ENCODE measurements around the gene FCER2. TPM values are rescaled to one million over a fixed set of nuclear protein-coding genes. Genes with fewer than 3 reads are reported as not detected.

FCER2 gene
- total and polyA plus RNA-seq, 3 donors from 2014 or later, result 0.79 to 1.1 (median 0.87) TPM

DNA sequence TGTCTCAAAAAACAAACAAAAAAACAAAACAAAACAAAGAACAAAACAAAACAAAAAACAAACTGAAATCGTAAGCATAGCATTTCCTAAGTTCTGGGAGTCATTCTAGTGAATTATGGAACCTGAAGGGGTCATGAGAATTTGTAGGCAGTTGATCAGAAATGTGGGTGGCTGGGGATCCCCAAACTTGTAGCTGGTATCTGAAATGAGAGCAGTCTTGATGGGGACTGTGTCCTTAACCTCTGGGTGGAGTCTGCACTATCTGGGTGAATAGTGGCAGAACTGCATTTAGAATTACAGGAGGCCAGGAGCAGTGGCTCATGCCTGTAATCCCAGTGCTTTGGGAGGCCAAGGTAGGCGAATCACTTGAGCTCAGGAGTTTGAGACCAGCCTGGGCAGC lies 23.9 kb upstream of the FCER2 start:
- Histone ChIP-seq H3K27ac (no peak overlapping the region), H3K9me3 (no peaks in the 10 kb centered on the region), H3K27me3 (no peaks in the 10 kb centered on the region), H3K36me3 (ENCODE audit: low read depth, missing control alignments) (no peaks in the 10 kb centered on the region), H3K4me1 (peaks cover 3% of the 10 kb centered on the region), H3K4me3 (no peak overlapping the region)
- intact Hi-C loops (cut with DNase I; ENCODE audit: low total_unique reads), result no loop called here
- TF ChIP-seq POLR2A (IDR thresholded peaks at IDR 0.05), result no peak
- TF ChIP-seq, protein P1, sequence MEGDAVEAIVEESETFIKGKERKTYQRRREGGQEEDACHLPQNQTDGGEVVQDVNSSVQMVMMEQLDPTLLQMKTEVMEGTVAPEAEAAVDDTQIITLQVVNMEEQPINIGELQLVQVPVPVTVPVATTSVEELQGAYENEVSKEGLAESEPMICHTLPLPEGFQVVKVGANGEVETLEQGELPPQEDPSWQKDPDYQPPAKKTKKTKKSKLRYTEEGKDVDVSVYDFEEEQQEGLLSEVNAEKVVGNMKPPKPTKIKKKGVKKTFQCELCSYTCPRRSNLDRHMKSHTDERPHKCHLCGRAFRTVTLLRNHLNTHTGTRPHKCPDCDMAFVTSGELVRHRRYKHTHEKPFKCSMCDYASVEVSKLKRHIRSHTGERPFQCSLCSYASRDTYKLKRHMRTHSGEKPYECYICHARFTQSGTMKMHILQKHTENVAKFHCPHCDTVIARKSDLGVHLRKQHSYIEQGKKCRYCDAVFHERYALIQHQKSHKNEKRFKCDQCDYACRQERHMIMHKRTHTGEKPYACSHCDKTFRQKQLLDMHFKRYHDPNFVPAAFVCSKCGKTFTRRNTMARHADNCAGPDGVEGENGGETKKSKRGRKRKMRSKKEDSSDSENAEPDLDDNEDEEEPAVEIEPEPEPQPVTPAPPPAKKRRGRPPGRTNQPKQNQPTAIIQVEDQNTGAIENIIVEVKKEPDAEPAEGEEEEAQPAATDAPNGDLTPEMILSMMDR (IDR thresholded peaks at IDR 0.05), result no peak
- no peak for DNase-seq
- 69 to 74% methylated on average over 2 of the region's 2 CpGs for WGBS, 2 donors

DNA sequence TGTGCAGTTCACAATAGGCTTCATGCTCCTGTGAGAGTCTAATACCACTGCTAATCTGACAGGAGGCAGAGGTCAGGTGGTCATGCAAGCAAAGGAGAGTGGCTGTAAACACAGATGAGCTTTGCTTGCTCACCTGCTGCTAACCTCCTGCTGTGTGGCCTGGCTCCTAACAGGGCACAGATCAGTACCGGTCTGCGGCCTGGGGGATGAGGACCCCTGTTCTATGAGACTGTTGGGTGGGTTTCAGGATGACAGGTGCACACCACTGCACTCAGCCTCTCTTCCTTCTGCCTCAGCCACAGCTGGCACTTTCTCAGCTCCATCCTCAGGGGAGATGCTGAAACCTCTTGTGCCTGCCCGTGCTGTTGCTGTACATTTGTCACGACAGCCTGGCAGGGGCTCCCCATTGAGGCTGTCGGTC lies 20.3 kb upstream of the FCER2 start:
- Histone ChIP-seq H3K4me3 (no peak overlapping the region), H3K36me3 (ENCODE audit: low read depth, missing control alignments) (no peaks in the 10 kb centered on the region), H3K27me3 (no peaks in the 10 kb centered on the region), H3K27ac (no peak overlapping the region), H3K9me3 (no peaks in the 10 kb centered on the region), H3K4me1 (no peaks in the 10 kb centered on the region)
- TF ChIP-seq, protein P1 (IDR thresholded peaks at IDR 0.05), result no peak
- no peak for TF ChIP-seq POLR2A (IDR thresholded peaks at IDR 0.05)
- no peak for DNase-seq
- 77 to 83% methylated on average over 2 to 5 of the region's 5 CpGs for WGBS, 2 donors
- intact Hi-C loops (cut with DNase I; ENCODE audit: low total_unique reads), result no loop called here

DNA sequence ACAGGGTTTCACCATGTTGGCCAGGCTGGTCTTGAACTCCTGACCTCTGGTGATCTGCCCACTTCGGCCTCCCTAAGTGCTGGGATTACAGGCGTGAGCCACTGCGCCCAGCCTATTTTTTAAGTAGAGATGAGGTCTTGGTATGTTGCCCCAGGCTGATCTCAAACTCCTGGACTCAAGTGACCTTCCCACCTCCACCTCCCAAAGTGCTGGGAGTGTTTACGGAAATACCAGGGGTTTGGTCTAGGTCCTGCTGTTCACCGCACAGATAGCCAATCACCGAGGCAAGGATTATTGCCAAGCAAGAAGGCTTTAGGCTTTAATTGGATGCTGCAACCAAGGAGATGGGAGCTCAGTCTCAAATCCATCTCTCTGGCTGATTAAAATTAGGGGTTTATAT lies 18.4 kb upstream of the FCER2 start:
- WGBS, 2 donors, result 81 to 88% methylated on average over 6 of the region's 6 CpGs
- H3K4me3 ChIP-seq, result no peak overlapping the region
- no peak overlapping the region for H3K27ac ChIP-seq
- no peak for TF ChIP-seq POLR2A (IDR thresholded peaks at IDR 0.05)
- TF ChIP-seq, protein P1 (IDR thresholded peaks at IDR 0.05), result no peak
- H3K9me3 ChIP-seq, result no peaks in the 10 kb centered on the region
- H3K27me3 ChIP-seq, result no peaks in the 10 kb centered on the region
- no peaks in the 10 kb centered on the region for H3K36me3 ChIP-seq (ENCODE audit: low read depth, missing control alignments)
- intact Hi-C loops (cut with DNase I; ENCODE audit: low total_unique reads), result no loop called here
- H3K4me1 ChIP-seq, result no peaks in the 10 kb centered on the region
- no peak for DNase-seq

DNA sequence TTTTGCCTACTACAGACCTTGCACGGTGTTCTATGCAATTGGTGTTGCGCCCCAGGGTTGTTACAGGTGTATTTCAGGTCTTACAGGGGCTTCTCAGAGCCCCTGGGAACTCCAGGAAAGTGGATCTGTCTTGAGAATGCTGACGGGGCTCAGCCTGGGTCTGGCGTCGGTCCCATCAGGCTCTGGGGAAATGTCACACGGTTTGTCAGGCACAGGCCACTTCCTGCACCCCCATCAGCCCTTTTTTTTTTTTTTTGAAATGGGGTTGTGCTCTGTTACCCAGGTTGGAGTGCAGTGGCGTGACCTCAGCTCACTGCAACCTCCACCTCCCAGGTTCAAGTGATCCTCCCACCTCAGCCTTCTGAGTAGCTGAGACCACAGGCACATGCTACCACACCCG lies 16.7 kb upstream of the FCER2 start:
- Histone ChIP-seq H3K27ac (no peak overlapping the region), H3K9me3 (no peaks in the 10 kb centered on the region), H3K27me3 (no peaks in the 10 kb centered on the region), H3K4me3 (no peak overlapping the region), H3K36me3 (ENCODE audit: low read depth, missing control alignments) (no peaks in the 10 kb centered on the region), H3K4me1 (no peaks in the 10 kb centered on the region)
- TF ChIP-seq, protein P1 (IDR thresholded peaks at IDR 0.05), result no peak
- TF ChIP-seq POLR2A (IDR thresholded peaks at IDR 0.05), result no peak
- 65 to 71% methylated on average over 8 of the region's 8 CpGs for WGBS, 2 donors
- no peak for DNase-seq
- intact Hi-C loops (cut with DNase I; ENCODE audit: low total_unique reads), result no loop called here

DNA sequence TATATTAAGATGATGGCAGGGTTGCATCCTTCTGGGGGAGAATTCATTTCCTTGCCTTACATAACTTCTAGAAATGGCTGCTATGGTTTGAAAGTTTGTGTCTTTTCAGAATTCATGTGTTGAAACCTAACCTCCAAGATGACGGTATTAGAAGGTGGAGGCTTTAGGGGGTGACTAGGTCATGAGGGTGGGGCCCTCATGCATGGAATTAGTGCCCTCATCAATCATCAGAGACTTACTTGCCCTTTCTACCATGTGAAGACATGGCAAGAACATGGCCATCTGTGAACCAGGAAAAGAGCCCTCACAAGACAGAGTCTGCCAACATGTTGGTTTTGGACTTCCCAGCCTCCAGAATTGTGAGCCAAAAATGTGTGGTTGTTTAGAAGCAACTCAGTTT lies 14.8 kb upstream of the FCER2 start:
- intact Hi-C loops (cut with DNase I; ENCODE audit: low total_unique reads), result no loop called here

More for the DNA sequence above, 14.8 kb upstream of the FCER2 start:
- H3K36me3 ChIP-seq (ENCODE audit: low read depth, missing control alignments), result no peaks in the 10 kb centered on the region
- DNase-seq, result no peak
- no peak overlapping the region for H3K27ac ChIP-seq
- no peak overlapping the region for H3K4me3 ChIP-seq
- no peaks in the 10 kb centered on the region for H3K27me3 ChIP-seq
- TF ChIP-seq, protein P1 (IDR thresholded peaks at IDR 0.05), result no peak
- TF ChIP-seq POLR2A (IDR thresholded peaks at IDR 0.05), result no peak
- 89 to 92% methylated on average over 1 of the region's 1 CpG for WGBS, 2 donors
- no peaks in the 10 kb centered on the region for H3K9me3 ChIP-seq
- H3K4me1 ChIP-seq, result no peaks in the 10 kb centered on the region
